Keratinocyte (primary cell): Measurements from ENCODE around the gene NLGN1. TPM values are rescaled to one million over a fixed set of nuclear protein-coding genes. Genes with fewer than 3 reads are reported as not detected.
"Not testable (repeated sequence)": the region's sequence is repeated elsewhere in the genome, so short reads cannot be mapped to it uniquely, and the experiment has no call there.

Experiments
- DNase-seq: peaks from one replicate; pipeline ENCODE4 v3.0.0-alpha.2; 2011; ENCODE audit warnings: low read depth, missing footprints, low spot score
- FAIRE-seq: peaks from 2 replicates; lab custom pipeline; 2011; peaks lifted over from hg19 to GRCh38; lab: Jason Lieb, UNC
- H2AFZ ChIP-seq: 2 replicates; pipeline ENCODE4 v1.6.0; 2012; ENCODE audit warnings: low read length, control low read depth, inconsistent platforms; ENCODE audit not compliant: control insufficient read depth
- H3K27ac ChIP-seq: 2 replicates; pipeline ENCODE4 v1.5.1; 2011; ENCODE audit warnings: low read length; ENCODE audit not compliant: control insufficient read depth, insufficient read depth
- H3K27me3 ChIP-seq: 3 replicates; pipeline ENCODE4 v1.6.0; 2011; ENCODE audit warnings: low read length; ENCODE audit not compliant: control insufficient read depth, insufficient read depth; ENCODE audit errors: extremely low read depth
- H3K36me3 ChIP-seq, 2 experiments: 2 replicates in 1 of 2; 3 replicates in 1 of 2; pipeline ENCODE4 v1.5.1; 2011; ENCODE audit warnings: low read length in 2 of 2, mild to moderate bottlenecking in 1 of 2; ENCODE audit not compliant: control insufficient read depth in 2 of 2, insufficient read depth in 2 of 2; ENCODE audit errors: extremely low read depth in 1 of 2
- H3K4me1 ChIP-seq: 3 replicates; pipeline ENCODE4 v1.5.1; 2011; ENCODE audit warnings: low read length; ENCODE audit not compliant: control insufficient read depth, insufficient read depth; ENCODE audit errors: extremely low read depth
- H3K4me2 ChIP-seq: 3 replicates; pipeline ENCODE4 v1.6.0; 2011; ENCODE audit warnings: low read depth, low read length; ENCODE audit not compliant: control insufficient read depth, insufficient read depth; ENCODE audit errors: extremely low read depth
- H3K4me3 ChIP-seq, 3 experiments: fragments of 200-600 bp in 1 of 3; sonication (generic) in 1 of 3; 2 replicates in 2 of 3; 3 replicates in 1 of 3; pipeline ENCODE4 v1.5.1; 2011 to 2016; ENCODE audit warnings: low read length in 3 of 3, mild to moderate bottlenecking in 3 of 3, control low read depth in 2 of 3, inconsistent platforms in 1 of 3, low read depth in 1 of 3, mixed read lengths in 1 of 3, mixed run types in 1 of 3, moderate library complexity in 1 of 3; ENCODE audit not compliant: control insufficient read depth in 2 of 3, insufficient read depth in 2 of 3; ENCODE audit errors: extremely low read depth in 1 of 3
- H3K79me2 ChIP-seq: 2 replicates; pipeline ENCODE4 v1.6.0; 2012; ENCODE audit warnings: low read length; ENCODE audit not compliant: control insufficient read depth, insufficient read depth
- H3K9ac ChIP-seq: 3 replicates; pipeline ENCODE4 v1.6.0; 2011; ENCODE audit warnings: low read length; ENCODE audit not compliant: control insufficient read depth, insufficient read depth; ENCODE audit errors: extremely low read depth
- H3K9me1 ChIP-seq: 3 replicates; pipeline ENCODE4 v1.6.0; 2011; ENCODE audit warnings: low read length; ENCODE audit not compliant: control insufficient read depth, insufficient read depth; ENCODE audit errors: extremely low read depth
- H3K9me3 ChIP-seq: 2 replicates; pipeline ENCODE4 v1.5.1; 2012; ENCODE audit warnings: low read depth, low read length; ENCODE audit not compliant: control insufficient read depth
- H4K20me1 ChIP-seq: 3 replicates; pipeline ENCODE4 v1.6.0; 2011; ENCODE audit warnings: low read length; ENCODE audit not compliant: control insufficient read depth, insufficient read depth; ENCODE audit errors: extremely low read depth
- EZH2 ChIP-seq: IDR thresholded peaks from one replicate; pipeline ENCODE4 v1.6.1; 2012; ENCODE audit warnings: inconsistent platforms, mild to moderate bottlenecking, low read length, moderate library complexity
- dilution Hi-C: fragments of 300-500 bp; cut with MboI; formaldehyde crosslinking; loops from one replicate; pipeline ENCODE4 v1.7.0; 2020; ENCODE audit warnings: low sequenced_read_pairs; ENCODE audit not compliant: extremely low pct_ligation_motif_present
- polyA plus RNA-seq, 5 experiments: library from polyadenylated mRNA; depleted of rRNA in 3 of 5; stranded (reverse) in 3 of 5; stranded (forward) in 1 of 5; unstranded in 1 of 5; fragments of >200 nt; gene quantifications; 1 replicate in 1 of 5; 2 replicates in 3 of 5; 3 replicates in 1 of 5; pipeline versions ENCODE4 v1.2.1 to v1.2.3, GENCODE V29; 2011 to 2012; ENCODE audit warnings: missing spikeins in 2 of 5, low read depth in 1 of 5, low replicate concordance in 1 of 5
- TF ChIP-seq, protein P1 (sequence below), 3 experiments: IDR thresholded peaks in 1 of 3; conservative IDR thresholded peaks in 1 of 3; optimal IDR thresholded peaks in 1 of 3; 2 replicates in 2 of 3; 3 replicates in 1 of 3; pipeline versions ENCODE3 to v1.5.1; 2011; ENCODE audit warnings: low read length in 3 of 3, mild to moderate bottlenecking in 3 of 3, moderate library complexity in 2 of 3, control low read depth in 1 of 3, inconsistent platforms in 1 of 3; ENCODE audit not compliant: insufficient read depth in 2 of 3; ENCODE audit errors: extremely low read depth in 1 of 3

Gene NLGN1
- polyA plus RNA-seq, 1 donor (not counting 4 experiments of a cell fraction or from before 2014, with no cell fraction given): not detected

DNA sequence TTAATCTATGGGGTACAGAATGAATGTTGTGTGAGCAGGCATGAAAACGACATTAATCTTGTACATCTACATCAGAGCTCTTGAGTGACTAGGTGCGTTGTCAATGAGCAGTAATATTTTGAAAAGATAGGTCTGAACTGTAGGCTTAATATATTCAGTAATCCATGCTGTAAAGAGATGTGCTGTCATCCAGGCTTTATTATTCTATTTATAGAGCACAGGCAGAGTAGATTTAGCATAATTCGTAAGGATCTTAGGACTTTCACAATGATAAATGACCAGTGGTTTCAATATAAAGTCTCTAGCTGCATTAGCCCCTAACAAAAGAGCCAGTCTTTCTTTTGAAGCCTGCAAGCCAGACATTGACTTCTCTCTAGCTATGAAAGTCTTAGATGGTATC lies 43.0 kb downstream of the NLGN1 start:
- FAIRE-seq: no peak
- Histone ChIP-seq H3K27ac (no peak overlapping the region), H3K27me3 (no peaks in the 10 kb centered on the region), H3K9me3 (no peaks in the 10 kb centered on the region), H2AFZ (no peak overlapping the region), H3K36me3 (no peaks in the 10 kb centered on the region), H3K9me1 (no peaks in the 10 kb centered on the region), H4K20me1 (no peaks in the 10 kb centered on the region), H3K4me3 (no peak overlapping the region), H3K9ac (no peak overlapping the region), H3K4me2 (no peak overlapping the region), H3K4me1 (no peaks in the 10 kb centered on the region), H3K79me2 (no peaks in the 10 kb centered on the region)
- dilution Hi-C loops: no loop called here
- no peak for DNase-seq
- TF ChIP-seq, protein P1, sequence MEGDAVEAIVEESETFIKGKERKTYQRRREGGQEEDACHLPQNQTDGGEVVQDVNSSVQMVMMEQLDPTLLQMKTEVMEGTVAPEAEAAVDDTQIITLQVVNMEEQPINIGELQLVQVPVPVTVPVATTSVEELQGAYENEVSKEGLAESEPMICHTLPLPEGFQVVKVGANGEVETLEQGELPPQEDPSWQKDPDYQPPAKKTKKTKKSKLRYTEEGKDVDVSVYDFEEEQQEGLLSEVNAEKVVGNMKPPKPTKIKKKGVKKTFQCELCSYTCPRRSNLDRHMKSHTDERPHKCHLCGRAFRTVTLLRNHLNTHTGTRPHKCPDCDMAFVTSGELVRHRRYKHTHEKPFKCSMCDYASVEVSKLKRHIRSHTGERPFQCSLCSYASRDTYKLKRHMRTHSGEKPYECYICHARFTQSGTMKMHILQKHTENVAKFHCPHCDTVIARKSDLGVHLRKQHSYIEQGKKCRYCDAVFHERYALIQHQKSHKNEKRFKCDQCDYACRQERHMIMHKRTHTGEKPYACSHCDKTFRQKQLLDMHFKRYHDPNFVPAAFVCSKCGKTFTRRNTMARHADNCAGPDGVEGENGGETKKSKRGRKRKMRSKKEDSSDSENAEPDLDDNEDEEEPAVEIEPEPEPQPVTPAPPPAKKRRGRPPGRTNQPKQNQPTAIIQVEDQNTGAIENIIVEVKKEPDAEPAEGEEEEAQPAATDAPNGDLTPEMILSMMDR (optimal IDR thresholded peaks at IDR 0.05 in 1 of 3, IDR thresholded peaks at IDR 0.05 in 1 of 3, conservative IDR thresholded peaks at IDR 0.05 in 1 of 3; ENCODE audit: extremely low read depth in 1 of 3, insufficient read depth in 2 of 3, low read length in 3 of 3): no peak
- no peak for TF ChIP-seq EZH2

DNA sequence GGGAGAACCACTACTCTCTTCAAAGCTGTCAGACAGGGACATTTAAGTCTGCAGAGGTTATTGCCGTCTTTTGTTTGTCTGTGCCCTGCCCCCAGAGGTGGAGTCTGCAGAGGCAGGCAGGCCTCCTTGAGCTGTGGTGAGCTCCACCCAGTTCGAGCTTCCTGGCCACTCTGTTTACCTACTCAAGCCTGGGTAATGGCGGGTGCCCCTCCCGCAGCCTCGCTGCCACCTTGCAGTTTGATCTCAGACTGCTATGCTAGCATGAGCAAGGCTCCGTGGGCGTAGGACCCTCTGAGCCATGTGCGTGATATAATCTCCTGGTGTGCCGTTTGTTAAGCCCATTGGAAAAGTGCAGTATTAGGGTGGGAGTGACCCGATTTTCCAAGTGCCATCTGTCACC lies 54.0 kb downstream of the NLGN1 start:
- dilution Hi-C loops, H3K4me2 ChIP-seq, H3K27me3 ChIP-seq, H3K9me3 ChIP-seq, H2AFZ ChIP-seq, H3K4me1 ChIP-seq, FAIRE-seq, H3K9me1 ChIP-seq, H3K79me2 ChIP-seq, H3K36me3 ChIP-seq, H3K9ac ChIP-seq, H4K20me1 ChIP-seq, H3K4me3 ChIP-seq, DNase-seq, H3K27ac ChIP-seq: not testable (repeated sequence)

DNA sequence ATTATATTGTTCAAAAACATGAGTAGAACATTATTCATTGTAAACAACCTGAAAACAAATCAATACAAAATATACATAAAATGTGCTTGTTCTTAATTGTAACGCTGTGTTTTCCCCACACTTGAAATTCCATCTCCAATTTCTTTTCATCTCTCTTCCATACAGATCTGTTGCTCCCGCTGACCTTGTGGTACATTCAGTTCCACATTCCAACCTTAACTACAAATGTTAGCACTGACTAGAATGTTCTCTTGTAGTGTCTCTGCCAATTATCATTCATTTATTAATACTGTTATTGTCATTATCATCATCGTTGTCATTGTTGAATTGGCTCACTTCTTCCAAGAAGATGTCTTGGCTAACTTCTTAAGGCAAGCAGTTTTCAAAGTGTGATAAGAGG lies 65.7 kb downstream of the NLGN1 start:
- Histone ChIP-seq H3K9me1 (no peaks in the 10 kb centered on the region), H3K4me3 (no peak overlapping the region), H3K36me3 (no peaks in the 10 kb centered on the region), H3K9ac (no peak overlapping the region), H3K4me2 (no peak overlapping the region), H3K9me3 (no peaks in the 10 kb centered on the region), H2AFZ (no peak overlapping the region), H3K4me1 (no peaks in the 10 kb centered on the region), H4K20me1 (no peaks in the 10 kb centered on the region), H3K79me2 (no peaks in the 10 kb centered on the region), H3K27me3 (no peaks in the 10 kb centered on the region), H3K27ac (no peak overlapping the region)
- dilution Hi-C loops: no loop called here
- no peak for TF ChIP-seq EZH2
- TF ChIP-seq, protein P1 (optimal IDR thresholded peaks at IDR 0.05 in 1 of 3, IDR thresholded peaks at IDR 0.05 in 1 of 3, conservative IDR thresholded peaks at IDR 0.05 in 1 of 3; ENCODE audit: extremely low read depth in 1 of 3, insufficient read depth in 2 of 3, low read length in 3 of 3): no peak
- FAIRE-seq (no peak), DNase-seq (no peak)
